NT2/D1 (cell line): ENCODE measurements around the gene RHOF.

Source experiments
- DNase-seq: peaks from one replicate; pipeline ENCODE4 v3.0.0-alpha.2; 2011; ENCODE audit warnings: low read depth, low spot score
- H3K27me3 ChIP-seq: 2 replicates; pipeline ENCODE4 v1.6.0; 2011; ENCODE audit warnings: mild to moderate bottlenecking; ENCODE audit not compliant: insufficient read length, insufficient read depth
- H3K36me3 ChIP-seq: 2 replicates; pipeline ENCODE4 v1.6.1; 2011; ENCODE audit warnings: mild to moderate bottlenecking, low read length, mixed read lengths; ENCODE audit not compliant: insufficient read depth, insufficient read length
- H3K4me1 ChIP-seq: 2 replicates; pipeline ENCODE4 v1.5.1; 2011; ENCODE audit not compliant: insufficient read depth, insufficient read length
- H3K4me3 ChIP-seq: 2 replicates; pipeline ENCODE4 v1.5.1; 2011; ENCODE audit warnings: low read depth; ENCODE audit not compliant: insufficient read length
- H3K9ac ChIP-seq: 2 replicates; pipeline ENCODE4 v1.6.0; 2011; ENCODE audit warnings: low read depth; ENCODE audit not compliant: insufficient read length
- H3K9me3 ChIP-seq: 2 replicates; pipeline ENCODE4 v1.5.1; 2011; ENCODE audit warnings: mild to moderate bottlenecking, low read length; ENCODE audit not compliant: insufficient read depth
- SUZ12 ChIP-seq: IDR thresholded peaks from 2 replicates; pipeline ENCODE4 v1.6.1; 2011; ENCODE audit not compliant: insufficient read length, insufficient read depth; ENCODE audit errors: extremely low read depth
- YY1 ChIP-seq: IDR thresholded peaks from 2 replicates; pipeline ENCODE4 v1.6.1; 2011; ENCODE audit not compliant: insufficient read length, insufficient read depth
- ZNF274 ChIP-seq: IDR thresholded peaks from 2 replicates; pipeline ENCODE4 v1.6.1; 2011; ENCODE audit warnings: mild to moderate bottlenecking, low read depth, low read length

The RHOF gene

DNA sequence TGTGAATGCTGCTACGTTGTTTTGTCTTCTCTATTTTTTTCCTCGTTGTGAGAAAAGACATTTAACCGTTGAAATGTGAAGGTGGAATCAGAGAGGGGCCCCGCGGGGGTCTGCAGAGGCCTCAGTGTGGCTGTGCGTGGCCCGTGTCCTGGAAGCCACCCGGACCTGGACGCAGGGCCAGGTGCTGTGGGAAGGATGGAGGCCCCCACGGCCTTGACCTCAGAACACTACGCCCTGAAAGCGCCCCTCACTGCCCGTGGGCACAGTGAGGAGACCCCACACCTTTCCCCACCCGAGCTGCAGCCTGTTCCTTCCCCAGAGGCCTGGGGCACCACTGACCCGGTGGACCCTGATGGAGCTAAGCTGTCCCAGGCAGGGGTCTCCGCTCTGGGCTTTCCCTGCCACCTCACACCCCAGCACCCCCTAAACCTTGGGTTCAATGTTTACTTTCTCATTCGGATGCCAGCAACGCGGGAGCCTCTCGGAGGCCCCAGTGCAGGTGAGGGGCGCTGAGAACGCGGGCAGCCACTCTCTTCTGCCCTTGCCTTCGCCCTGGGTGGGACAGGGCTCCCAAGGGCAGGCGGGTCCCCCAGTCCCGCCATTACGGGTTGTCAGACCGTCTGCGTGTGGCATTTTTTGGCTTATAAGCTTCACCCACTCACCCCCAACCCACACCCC, 37.2 kb upstream of the RHOF start:
- H3K9ac ChIP-seq: no peak overlapping the region
- H3K4me3 ChIP-seq: no peak overlapping the region
- H3K36me3 ChIP-seq: peaks cover 67% of the 10 kb centered on the region
- H3K4me1 ChIP-seq: peaks cover 5% of the 10 kb centered on the region
- TF ChIP-seq YY1 (no peak), SUZ12 (no peak), ZNF274 (no peak)
- no peak for DNase-seq
- no peaks in the 10 kb centered on the region for H3K9me3 ChIP-seq
- no peaks in the 10 kb centered on the region for H3K27me3 ChIP-seq

GRCh38 chr12:121830134-121830533, 36.6 kb upstream of the RHOF start:
- no peaks in the 10 kb centered on the region for H3K9me3 ChIP-seq
- H3K36me3 ChIP-seq: peaks cover 71% of the 10 kb centered on the region
- peaks cover 5% of the 10 kb centered on the region for H3K4me1 ChIP-seq
- H3K9ac ChIP-seq: no peak overlapping the region
- no peaks in the 10 kb centered on the region for H3K27me3 ChIP-seq
- DNase-seq: no peak
- H3K4me3 ChIP-seq: no peak overlapping the region
- TF ChIP-seq ZNF274 (no peak), SUZ12 (no peak), YY1 (no peak)

DNA sequence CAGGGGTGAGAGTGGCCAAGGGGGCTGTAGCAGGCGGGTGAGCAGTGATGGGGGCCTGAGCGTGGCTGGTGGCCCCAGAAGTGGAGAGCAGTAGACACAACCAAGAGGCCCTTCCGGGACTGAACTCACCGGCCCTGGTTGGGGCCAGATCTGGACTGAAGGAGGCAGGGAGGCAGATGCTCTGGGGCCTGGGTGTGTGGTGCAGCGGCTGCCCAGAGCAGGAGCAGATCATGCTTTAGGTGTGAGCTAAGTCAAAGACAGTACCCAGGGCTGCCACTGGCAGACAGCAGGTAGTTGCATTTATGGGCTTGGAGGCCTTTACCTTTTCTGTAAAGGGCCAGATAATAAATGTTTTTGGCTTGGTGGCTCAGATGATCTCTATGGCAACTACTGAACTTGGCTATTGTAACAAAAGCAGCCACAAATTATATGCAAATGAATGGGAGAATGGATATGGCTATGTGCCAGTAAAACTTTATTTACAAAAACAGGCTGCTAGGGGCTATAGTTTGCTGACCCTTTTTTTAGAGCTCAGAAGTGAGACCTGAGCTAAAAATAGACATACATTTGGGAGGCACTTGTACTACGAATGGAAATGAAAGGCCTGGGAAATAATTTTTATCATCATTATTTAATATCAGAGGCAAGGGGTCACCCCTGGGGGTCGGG, 35.9 kb upstream of the RHOF start:
- TF ChIP-seq YY1 (no peak), SUZ12 (no peak), ZNF274 (no peak)
- DNase-seq: no peak
- peaks cover 78% of the 10 kb centered on the region for H3K36me3 ChIP-seq
- no peak overlapping the region for H3K4me3 ChIP-seq
- H3K27me3 ChIP-seq: no peaks in the 10 kb centered on the region
- peaks cover 5% of the 10 kb centered on the region for H3K4me1 ChIP-seq
- H3K9me3 ChIP-seq: no peaks in the 10 kb centered on the region
- H3K9ac ChIP-seq: no peak overlapping the region

DNA sequence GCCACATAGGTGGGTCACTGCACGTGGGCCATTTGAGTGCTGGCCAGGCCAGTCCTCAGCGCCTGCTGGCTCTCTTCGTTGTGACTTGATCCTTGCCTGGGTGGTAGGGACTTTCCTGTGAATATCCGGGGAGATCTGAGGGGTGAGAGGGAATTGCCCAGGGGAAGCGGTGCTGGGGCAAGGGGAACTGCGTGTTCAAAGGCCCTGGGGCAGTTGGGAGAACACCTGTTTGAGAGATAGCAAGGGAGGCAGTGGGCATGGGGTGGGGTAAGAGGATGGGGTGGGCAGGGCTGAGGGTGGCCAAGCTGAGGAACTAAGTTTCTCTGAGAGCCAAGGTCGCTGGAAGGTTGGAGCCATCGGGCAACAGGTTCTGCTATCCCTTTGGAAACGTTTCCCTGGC, 35.3 kb upstream of the RHOF start:
- H3K4me3 ChIP-seq: no peak overlapping the region
- DNase-seq: no peak
- TF ChIP-seq YY1 (no peak), ZNF274 (no peak), SUZ12 (no peak)

DNA sequence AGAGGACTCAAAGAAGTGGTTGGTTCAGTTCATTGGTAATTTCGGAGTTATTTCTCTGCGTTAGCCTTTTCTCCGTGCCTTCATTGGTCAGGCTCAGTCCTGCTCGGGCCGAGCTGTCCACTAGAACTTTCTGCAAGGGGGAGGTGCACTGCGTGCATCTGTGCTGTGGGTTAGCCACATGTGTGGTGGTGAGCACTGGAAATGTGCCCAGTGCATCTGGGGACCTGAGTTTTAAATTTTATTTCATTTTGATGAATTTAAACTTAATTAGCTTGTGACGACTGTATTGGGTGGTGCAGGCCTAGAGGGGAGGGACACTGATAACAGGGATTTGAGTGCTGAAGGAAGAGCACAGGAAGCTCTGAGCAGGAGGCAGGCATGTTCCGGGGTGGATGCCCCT, 34.8 kb upstream of the RHOF start:
- DNase-seq: no peak
- H3K4me1 ChIP-seq: peaks cover 5% of the 10 kb centered on the region
- TF ChIP-seq YY1 (no peak), SUZ12 (no peak), ZNF274 (no peak)
- peaks cover 88% of the 10 kb centered on the region for H3K36me3 ChIP-seq
- no peaks in the 10 kb centered on the region for H3K27me3 ChIP-seq
- no peak overlapping the region for H3K4me3 ChIP-seq
- no peaks in the 10 kb centered on the region for H3K9me3 ChIP-seq
- no peak overlapping the region for H3K9ac ChIP-seq

More for the DNA sequence above, 35.3 kb upstream of the RHOF start:
- H3K9ac ChIP-seq: no peak overlapping the region
- no peaks in the 10 kb centered on the region for H3K27me3 ChIP-seq
- peaks cover 83% of the 10 kb centered on the region for H3K36me3 ChIP-seq
- H3K9me3 ChIP-seq: no peaks in the 10 kb centered on the region
- H3K4me1 ChIP-seq: peaks cover 5% of the 10 kb centered on the region

DNA sequence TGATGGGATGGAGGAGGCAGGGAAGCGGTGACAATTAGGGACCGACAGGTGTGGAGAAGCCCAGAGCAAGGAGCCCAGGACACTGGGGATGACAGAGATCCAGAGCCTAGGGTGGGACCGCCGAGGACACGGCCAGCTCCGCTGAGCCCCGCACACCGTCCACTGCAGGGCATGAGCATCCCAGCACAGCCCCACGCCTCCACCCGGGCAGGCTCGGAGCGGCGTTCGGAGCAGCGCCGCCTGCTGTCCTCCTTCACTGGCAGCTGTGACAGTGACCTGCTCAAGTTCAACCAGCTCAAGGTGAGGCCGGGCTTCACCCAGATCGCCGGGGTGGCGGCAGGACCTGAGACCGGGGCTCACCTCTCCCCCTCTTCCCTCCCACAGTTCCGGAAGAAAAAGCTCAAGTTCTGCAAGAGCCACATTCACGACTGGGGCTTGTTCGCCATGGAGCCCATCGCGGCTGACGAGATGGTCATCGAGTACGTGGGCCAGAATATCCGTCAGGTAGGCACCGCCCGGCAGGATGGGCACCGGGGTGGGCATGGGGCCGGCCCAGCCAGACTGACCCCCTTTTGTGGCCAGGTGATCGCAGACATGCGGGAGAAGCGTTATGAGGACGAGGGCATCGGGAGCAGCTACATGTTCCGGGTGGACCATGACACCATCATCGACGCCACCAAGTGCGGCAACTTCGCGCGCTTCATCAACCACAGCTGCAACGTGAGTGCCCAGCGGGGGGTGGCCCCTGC, 34.0 kb upstream of the RHOF start:
- Histone ChIP-seq H3K9me3 (no peaks in the 10 kb centered on the region), H3K4me3 (no peak overlapping the region), H3K9ac (no peak overlapping the region), H3K36me3 (peaks cover 91% of the 10 kb centered on the region), H3K4me1 (peaks cover 5% of the 10 kb centered on the region), H3K27me3 (no peaks in the 10 kb centered on the region)
- TF ChIP-seq ZNF274 (no peak), YY1 (no peak), SUZ12 (no peak)
- no peak for DNase-seq

DNA sequence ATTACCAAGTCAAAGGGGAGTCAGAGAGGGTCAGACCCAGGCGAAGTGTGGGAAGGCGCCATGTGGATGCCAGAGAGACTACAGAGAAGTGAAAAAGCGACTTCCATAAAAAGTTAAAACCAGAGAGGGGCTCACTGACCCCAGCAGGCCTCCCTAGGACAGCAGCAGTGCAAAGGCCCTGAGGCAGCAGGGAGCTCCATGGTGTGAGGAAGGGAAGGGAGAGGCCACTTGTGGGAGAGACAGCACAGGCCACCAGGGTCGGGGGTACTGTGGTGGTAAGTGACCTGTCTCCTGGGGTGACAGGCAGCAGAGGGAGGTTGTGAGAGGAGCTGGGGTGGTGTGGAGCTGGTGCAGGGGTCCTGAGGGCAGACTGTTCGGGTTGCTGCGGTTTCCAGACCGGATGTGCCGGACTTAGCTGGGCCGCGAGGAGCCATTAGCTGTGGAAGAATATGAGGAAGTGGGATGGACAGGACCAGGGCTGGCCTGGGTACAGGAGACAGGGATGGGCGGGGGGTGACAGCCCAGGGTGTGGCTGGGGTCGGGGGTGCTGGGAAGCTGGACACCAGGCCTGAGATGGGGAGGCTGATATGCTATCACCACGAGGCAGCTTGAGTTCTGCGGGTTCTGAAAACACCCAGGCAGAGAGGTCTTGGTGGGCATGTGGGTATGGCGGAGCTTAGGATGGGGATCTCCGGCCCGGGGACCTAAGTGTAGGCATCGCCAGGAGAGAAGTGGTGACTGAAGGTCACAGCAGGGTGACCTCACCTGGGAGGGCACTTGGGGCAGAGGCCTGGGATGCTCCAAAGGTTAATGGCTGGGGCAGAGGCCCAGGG, 33.0 kb upstream of the RHOF start:
- H3K9ac ChIP-seq: no peak overlapping the region
- no peak for DNase-seq
- H3K36me3 ChIP-seq: peaks cover 91% of the 10 kb centered on the region
- no peaks in the 10 kb centered on the region for H3K27me3 ChIP-seq
- no peaks in the 10 kb centered on the region for H3K4me1 ChIP-seq
- no peaks in the 10 kb centered on the region for H3K9me3 ChIP-seq
- H3K4me3 ChIP-seq: no peak overlapping the region
- no peak for TF ChIP-seq ZNF274
- TF ChIP-seq SUZ12: no peak
- no peak for TF ChIP-seq YY1
